ENCODE measurements around the gene TRMT2A.

TRMT2A gene

GRCh38 chr22:20131859-20132685 lies 15.0 kb upstream of the TRMT2A start:
- peak; percentile 40 for DNase-seq

- peak; percentile 40 for DNase-seq
Observed at GRCh38 chr22:20131597-20131858, 14.5 kb upstream of the TRMT2A start, which contains the start of gene ZDHHC8. Gene ZDHHC8 (plus strand): TSS chr22:20131804. CDS start chr22:20131948, 144 bp downstream.

- DNase-seq = peak; percentile 79
Observed at GRCh38 chr22:20130731-20131596, 13.9 kb upstream of the TRMT2A start.

- DNase-seq = no peak
Observed at GRCh38 chr22:20130319-20130718, 13.3 kb upstream of the TRMT2A start.

GRCh38 chr22:20129747-20130014 lies 12.7 kb upstream of the TRMT2A start:
- DNase-seq = no peak

GRCh38 chr22:20128902-20129746 lies 12.1 kb upstream of the TRMT2A start:
- peak; percentile 22 for DNase-seq

- DNase-seq = no peak
Observed at GRCh38 chr22:20128619-20128901, 11.5 kb upstream of the TRMT2A start.

- no peak for DNase-seq
Observed at GRCh38 chr22:20127869-20128618, 11.0 kb upstream of the TRMT2A start.

- DNase-seq = no peak
Observed at GRCh38 chr22:20127318-20127868, 10.4 kb upstream of the TRMT2A start.

- no peak for DNase-seq
Observed at GRCh38 chr22:20126284-20127029, 9.4 kb upstream of the TRMT2A start.

- DNase-seq = no peak
Observed at GRCh38 chr22:20125201-20126174, 8.5 kb upstream of the TRMT2A start.

- no peak for DNase-seq
Observed at GRCh38 chr22:20124083-20124787, 7.2 kb upstream of the TRMT2A start.

GRCh38 chr22:20123366-20124082 lies 6.5 kb upstream of the TRMT2A start:
- DNase-seq = no peak

GRCh38 chr22:20121856-20122415 lies 4.9 kb upstream of the TRMT2A start:
- DNase-seq = no peak

- DNase-seq = no peak
Observed at GRCh38 chr22:20118300-20119020, 1.4 kb upstream of the TRMT2A start.

- DNase-seq = peak; percentile 39
Observed at GRCh38 chr22:20117633-20118299, 740 bp upstream of the TRMT2A start.

GRCh38 chr22:20116376-20116950 lies 563 bp downstream of the TRMT2A start:
- no peak for DNase-seq

All from suppressor macrophage treated with lipopolysaccharide for 4 hours (primary cell).